WI38 (cell line): Measurements from ENCODE around the gene TMC1.
"Not testable (repeated sequence)": the region's sequence is repeated elsewhere in the genome, so short reads cannot be mapped to it uniquely, and the experiment has no call there.

ENCODE experiments used
- H3K4me3 ChIP-seq: 2 replicates; pipeline ENCODE4 v1.5.1; 2011; ENCODE audit warnings: low read depth, mild to moderate bottlenecking, control low read depth, low read length
- CTCF ChIP-seq: IDR thresholded peaks from 2 replicates; pipeline ENCODE4 v1.5.1; 2012; ENCODE audit warnings: low read depth, mild to moderate bottlenecking, control low read depth, low read length

TMC1 gene

DNA sequence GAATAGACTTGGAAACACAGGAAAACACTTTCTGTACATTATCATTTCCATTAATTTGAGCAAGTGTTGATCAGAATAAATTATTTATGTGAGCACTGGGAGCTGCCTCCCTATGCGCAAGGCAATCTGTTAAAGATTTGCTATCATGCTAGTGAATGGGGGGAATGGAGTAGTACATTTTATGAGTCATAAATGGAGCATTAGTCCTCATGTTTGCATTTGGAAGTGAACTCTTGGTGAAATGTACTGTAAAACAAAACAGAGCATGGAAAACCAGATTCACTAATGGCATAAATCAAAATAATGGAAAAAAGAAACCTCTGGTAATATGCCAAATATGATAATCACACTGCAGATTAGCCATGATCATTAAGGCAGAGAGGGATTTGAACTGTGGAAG, 40.5 kb upstream of the TMC1 start:
- no peak overlapping the region for H3K4me3 ChIP-seq
- no peak for TF ChIP-seq CTCF

GRCh38 chr9:72485821-72486593, 35.4 kb upstream of the TMC1 start:
- no peak overlapping the region for H3K4me3 ChIP-seq
- TF ChIP-seq CTCF = no peak

GRCh38 chr9:72486594-72486955, 34.8 kb upstream of the TMC1 start:
- no peak for TF ChIP-seq CTCF
- H3K4me3 ChIP-seq = no peak overlapping the region

DNA sequence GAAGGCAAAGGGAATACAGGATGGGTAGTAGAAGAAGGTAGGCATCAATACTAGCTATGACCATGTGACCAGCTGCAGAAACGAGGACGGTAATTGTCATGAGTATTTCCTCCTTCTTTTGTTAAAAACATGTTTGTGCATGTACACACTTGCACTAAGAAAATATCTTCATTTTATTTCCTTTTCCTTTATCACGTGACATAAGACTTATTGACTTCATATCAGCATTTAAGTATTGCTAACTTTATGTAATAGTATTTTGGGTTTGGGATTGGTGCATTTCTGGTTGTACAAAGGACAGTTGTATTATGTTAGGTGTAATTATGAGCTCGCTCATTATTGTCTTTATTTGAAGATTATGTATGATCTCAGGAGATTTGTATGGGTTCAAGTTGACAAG, 33.7 kb upstream of the TMC1 start:
- H3K4me3 ChIP-seq = not testable (repeated sequence)

- TF ChIP-seq CTCF = no peak
- no peak overlapping the region for H3K4me3 ChIP-seq
These were observed 31.4 kb upstream of the TMC1 start for GRCh38 chr9:72489986-72490385.

- H3K4me3 ChIP-seq = no peak overlapping the region
- TF ChIP-seq CTCF = no peak
These were observed 30.2 kb upstream of the TMC1 start for GRCh38 chr9:72491242-72491641.

- TF ChIP-seq CTCF = no peak
These were observed 27.4 kb upstream of the TMC1 start for GRCh38 chr9:72494051-72494450.

More at GRCh38 chr9:72494051-72494450, 27.4 kb upstream of the TMC1 start:
- no peak overlapping the region for H3K4me3 ChIP-seq
